HepG2 (cell line): ENCODE results near the gene ATG9A. TPM values are rescaled to one million over a fixed set of nuclear protein-coding genes. Genes with fewer than 3 reads are reported as not detected.

Experiments used
- AGO2 ChIP-seq: fragments of 200-400 bp; formaldehyde crosslinking; optimal IDR thresholded peaks from 2 replicates; pipeline ENCODE3; 2017; ENCODE audit warnings: mild to moderate bottlenecking, low read depth, low read length, moderate library complexity
- CCAR2 ChIP-seq: fragments of 200-400 bp; formaldehyde crosslinking; optimal IDR thresholded peaks from 2 replicates; pipeline ENCODE3; 2018; ENCODE audit warnings: low read depth, mild to moderate bottlenecking, low read length, moderate library complexity
- KLF16 ChIP-seq, 2 experiments: sonication (generic) in 1 of 2; formaldehyde crosslinking in 1 of 2; IDR thresholded peaks; 2 replicates each; pipeline versions ENCODE4 v1.6.1 to v1.8.0; 2016 to 2023; ENCODE audit warnings: missing genetic modification reagents in 2 of 2, missing compliant biosample characterization in 1 of 2
- NFATC3 ChIP-seq: sonication (generic); formaldehyde crosslinking; IDR thresholded peaks from 2 replicates; pipeline ENCODE4 v1.5.1; 2020; ENCODE audit warnings: mild to moderate bottlenecking, missing genetic modification reagents
- NFKBIZ ChIP-seq: IDR thresholded peaks from 2 replicates; pipeline ENCODE4 v1.6.1; 2018; ENCODE audit warnings: missing genetic modification reagents, missing compliant biosample characterization
- NR1H2 ChIP-seq: sonication (generic); formaldehyde crosslinking; IDR thresholded peaks from 2 replicates; pipeline ENCODE4 v1.8.1; 2022; ENCODE audit warnings: low read depth, missing genetic modification reagents, borderline replicate concordance
- RAD21 ChIP-seq: fragments of 450-650 bp; formaldehyde crosslinking; IDR thresholded peaks from 2 replicates; pipeline ENCODE4 v1.5.0; 2020; ENCODE audit warnings: mild to moderate bottlenecking
- SAP130 ChIP-seq: IDR thresholded peaks from 2 replicates; pipeline ENCODE4 v1.6.1; 2016; ENCODE audit warnings: low read depth
- SMAD9 ChIP-seq: sonication (generic); formaldehyde crosslinking; IDR thresholded peaks from 2 replicates; pipeline ENCODE4 v1.5.1; 2020; ENCODE audit warnings: mild to moderate bottlenecking, missing genetic modification reagents
- ZBTB7B ChIP-seq: sonication (generic); formaldehyde crosslinking; IDR thresholded peaks from 2 replicates; pipeline ENCODE4 v1.4.0; 2020; ENCODE audit warnings: missing genetic modification reagents
- ZFX ChIP-seq: sonication (generic); formaldehyde crosslinking; IDR thresholded peaks from 2 replicates; pipeline ENCODE4 v1.4.0; 2020; ENCODE audit warnings: mild to moderate bottlenecking, low read depth, missing genetic modification reagents, moderate library complexity
- ZNF224 ChIP-seq: sonication (generic); formaldehyde crosslinking; IDR thresholded peaks from 2 replicates; pipeline ENCODE4 v1.5.0; 2020; ENCODE audit warnings: mild to moderate bottlenecking, missing genetic modification reagents
- ZNF264 ChIP-seq: sonication (generic); formaldehyde crosslinking; IDR thresholded peaks from 2 replicates; pipeline ENCODE4 v1.4.0; 2020; ENCODE audit warnings: missing genetic modification reagents
- ZNF614 ChIP-seq: IDR thresholded peaks from 2 replicates; pipeline ENCODE4 v1.6.1; 2018; ENCODE audit warnings: missing biosample characterization, missing genetic modification reagents, inconsistent platforms, borderline replicate concordance
- ZNF737 ChIP-seq: sonication (generic); formaldehyde crosslinking; IDR thresholded peaks from 2 replicates; pipeline ENCODE4 v1.5.0; 2020; ENCODE audit warnings: missing genetic modification reagents, mild to moderate bottlenecking, borderline replicate concordance
- ZNF781 ChIP-seq: sonication (generic); formaldehyde crosslinking; IDR thresholded peaks from 2 replicates; pipeline ENCODE4 v1.5.1; 2020; ENCODE audit warnings: borderline replicate concordance, mild to moderate bottlenecking, missing genetic modification reagents; ENCODE audit errors: not compliant biosample characterization
- ZNF850 ChIP-seq: sonication (generic); formaldehyde crosslinking; conservative IDR thresholded peaks from 2 replicates; pipeline ENCODE4 v1.9.0; 2021; ENCODE audit warnings: mild to moderate bottlenecking, missing genetic modification reagents
- polyA plus RNA-seq, 8 experiments: library from polyadenylated mRNA; depleted of rRNA in 3 of 8; stranded (reverse) in 7 of 8; unstranded in 1 of 8; fragments of >200 nt; fragmentation: Illumina TruSeq in 4 of 8; extraction: Trizol in 4 of 8; gene quantifications; 2 replicates each; pipeline versions ENCODE4 v1.2.1 to v1.2.3, GENCODE V29; 2011 to 2016; ENCODE audit warnings: low read depth in 4 of 8, missing spikeins in 1 of 8, mixed read lengths in 1 of 8; ENCODE audit not compliant: insufficient read depth in 1 of 8
- total RNA-seq, 5 experiments: library from RNA; depleted of rRNA; stranded (reverse); fragments of >200 nt; fragmentation: Illumina TruSeq; extraction: Trizol; gene quantifications; 2 replicates each; pipeline ENCODE4 v1.2.3, GENCODE V29; 2016; ENCODE audit warnings: low read depth in 1 of 5
- TF ChIP-seq, protein P1 (sequence below): IDR thresholded peaks from 2 replicates; pipeline ENCODE4 v1.6.1; 2016; ENCODE audit warnings: low read depth, missing genetic modification reagents, missing compliant biosample characterization
- TF ChIP-seq, protein P2 (sequence below): sonication (generic); formaldehyde crosslinking; IDR thresholded peaks from 2 replicates; pipeline ENCODE4 v1.4.0; 2020; ENCODE audit warnings: mild to moderate bottlenecking, missing genetic modification reagents
- TF ChIP-seq, protein P3 (sequence below): sonication (generic); formaldehyde crosslinking; IDR thresholded peaks from 2 replicates; pipeline ENCODE4 v1.5.1; 2020; ENCODE audit warnings: missing genetic modification reagents, mild to moderate bottlenecking, borderline replicate concordance

Gene ATG9A
- total and polyA plus RNA-seq, 2 of the 13 experiments (the other 11 are each of a cell fraction or from before 2014, with no cell fraction given): 35.0 to 131 TPM

- TF ChIP-seq, protein P1, sequence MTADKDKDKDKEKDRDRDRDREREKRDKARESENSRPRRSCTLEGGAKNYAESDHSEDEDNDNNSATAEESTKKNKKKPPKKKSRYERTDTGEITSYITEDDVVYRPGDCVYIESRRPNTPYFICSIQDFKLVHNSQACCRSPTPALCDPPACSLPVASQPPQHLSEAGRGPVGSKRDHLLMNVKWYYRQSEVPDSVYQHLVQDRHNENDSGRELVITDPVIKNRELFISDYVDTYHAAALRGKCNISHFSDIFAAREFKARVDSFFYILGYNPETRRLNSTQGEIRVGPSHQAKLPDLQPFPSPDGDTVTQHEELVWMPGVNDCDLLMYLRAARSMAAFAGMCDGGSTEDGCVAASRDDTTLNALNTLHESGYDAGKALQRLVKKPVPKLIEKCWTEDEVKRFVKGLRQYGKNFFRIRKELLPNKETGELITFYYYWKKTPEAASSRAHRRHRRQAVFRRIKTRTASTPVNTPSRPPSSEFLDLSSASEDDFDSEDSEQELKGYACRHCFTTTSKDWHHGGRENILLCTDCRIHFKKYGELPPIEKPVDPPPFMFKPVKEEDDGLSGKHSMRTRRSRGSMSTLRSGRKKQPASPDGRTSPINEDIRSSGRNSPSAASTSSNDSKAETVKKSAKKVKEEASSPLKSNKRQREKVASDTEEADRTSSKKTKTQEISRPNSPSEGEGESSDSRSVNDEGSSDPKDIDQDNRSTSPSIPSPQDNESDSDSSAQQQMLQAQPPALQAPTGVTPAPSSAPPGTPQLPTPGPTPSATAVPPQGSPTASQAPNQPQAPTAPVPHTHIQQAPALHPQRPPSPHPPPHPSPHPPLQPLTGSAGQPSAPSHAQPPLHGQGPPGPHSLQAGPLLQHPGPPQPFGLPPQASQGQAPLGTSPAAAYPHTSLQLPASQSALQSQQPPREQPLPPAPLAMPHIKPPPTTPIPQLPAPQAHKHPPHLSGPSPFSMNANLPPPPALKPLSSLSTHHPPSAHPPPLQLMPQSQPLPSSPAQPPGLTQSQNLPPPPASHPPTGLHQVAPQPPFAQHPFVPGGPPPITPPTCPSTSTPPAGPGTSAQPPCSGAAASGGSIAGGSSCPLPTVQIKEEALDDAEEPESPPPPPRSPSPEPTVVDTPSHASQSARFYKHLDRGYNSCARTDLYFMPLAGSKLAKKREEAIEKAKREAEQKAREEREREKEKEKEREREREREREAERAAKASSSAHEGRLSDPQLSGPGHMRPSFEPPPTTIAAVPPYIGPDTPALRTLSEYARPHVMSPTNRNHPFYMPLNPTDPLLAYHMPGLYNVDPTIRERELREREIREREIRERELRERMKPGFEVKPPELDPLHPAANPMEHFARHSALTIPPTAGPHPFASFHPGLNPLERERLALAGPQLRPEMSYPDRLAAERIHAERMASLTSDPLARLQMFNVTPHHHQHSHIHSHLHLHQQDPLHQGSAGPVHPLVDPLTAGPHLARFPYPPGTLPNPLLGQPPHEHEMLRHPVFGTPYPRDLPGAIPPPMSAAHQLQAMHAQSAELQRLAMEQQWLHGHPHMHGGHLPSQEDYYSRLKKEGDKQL: no peak
- TF ChIP-seq, protein P2, sequence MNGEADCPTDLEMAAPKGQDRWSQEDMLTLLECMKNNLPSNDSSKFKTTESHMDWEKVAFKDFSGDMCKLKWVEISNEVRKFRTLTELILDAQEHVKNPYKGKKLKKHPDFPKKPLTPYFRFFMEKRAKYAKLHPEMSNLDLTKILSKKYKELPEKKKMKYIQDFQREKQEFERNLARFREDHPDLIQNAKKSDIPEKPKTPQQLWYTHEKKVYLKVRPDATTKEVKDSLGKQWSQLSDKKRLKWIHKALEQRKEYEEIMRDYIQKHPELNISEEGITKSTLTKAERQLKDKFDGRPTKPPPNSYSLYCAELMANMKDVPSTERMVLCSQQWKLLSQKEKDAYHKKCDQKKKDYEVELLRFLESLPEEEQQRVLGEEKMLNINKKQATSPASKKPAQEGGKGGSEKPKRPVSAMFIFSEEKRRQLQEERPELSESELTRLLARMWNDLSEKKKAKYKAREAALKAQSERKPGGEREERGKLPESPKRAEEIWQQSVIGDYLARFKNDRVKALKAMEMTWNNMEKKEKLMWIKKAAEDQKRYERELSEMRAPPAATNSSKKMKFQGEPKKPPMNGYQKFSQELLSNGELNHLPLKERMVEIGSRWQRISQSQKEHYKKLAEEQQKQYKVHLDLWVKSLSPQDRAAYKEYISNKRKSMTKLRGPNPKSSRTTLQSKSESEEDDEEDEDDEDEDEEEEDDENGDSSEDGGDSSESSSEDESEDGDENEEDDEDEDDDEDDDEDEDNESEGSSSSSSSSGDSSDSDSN (CRISPR knock-in tag): 0 out of 2 replicates have a peak, but pooled peaks have one; percentile 12
- TF ChIP-seq ZNF264 (CRISPR knock-in tag) (no peak), ZNF850 (CRISPR knock-in tag) (no peak), ZBTB7B (CRISPR knock-in tag) (peak; percentile 60), NR1H2 (CRISPR knock-in tag) (no peak), ZNF614 (CRISPR knock-in tag) (0 out of 2 replicates have a peak, but pooled peaks have one; percentile 23), ZNF737 (CRISPR knock-in tag) (no peak), SAP130 (CRISPR knock-in tag) (peak; percentile 61), AGO2 (peak; percentile 12), ZNF781 (CRISPR knock-in tag) (peak; percentile 49), NFKBIZ (CRISPR knock-in tag) (peak; percentile 21; the same call in 1 of the 2 replicates), KLF16 (CRISPR knock-in tag; IDR thresholded peaks at IDR 0.05) (peak in 1 of 2 experiments; percentile 38; a peak in 1 of 4 replicates), CCAR2 (no peak), ZFX (CRISPR knock-in tag) (peak; percentile 60; the same call in 1 of the 2 replicates), ZNF224 (CRISPR knock-in tag) (peak; percentile 87; the same call in 1 of the 2 replicates), SMAD9 (CRISPR knock-in tag) (0 out of 2 replicates have a peak, but pooled peaks have one; percentile 24), NFATC3 (CRISPR knock-in tag) (peak; percentile 56; the same call in 1 of the 2 replicates), RAD21 (CRISPR knock-in tag) (no peak)
- TF ChIP-seq, protein P3, sequence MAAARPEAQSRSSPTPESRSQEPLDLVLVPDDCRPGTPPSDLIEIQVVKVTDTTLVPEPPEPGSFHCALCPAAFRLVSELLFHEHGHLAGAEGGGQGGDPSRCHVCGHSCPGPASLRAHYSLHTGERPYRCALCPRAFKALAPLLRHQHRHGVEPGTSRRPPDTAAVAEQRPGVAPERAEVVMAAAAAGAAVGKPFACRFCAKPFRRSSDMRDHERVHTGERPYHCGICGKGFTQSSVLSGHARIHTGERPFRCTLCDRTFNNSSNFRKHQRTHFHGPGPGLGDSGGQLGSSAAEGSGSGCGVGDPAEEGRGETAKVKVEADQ (CRISPR knock-in tag): 0 out of 2 replicates have a peak, but pooled peaks have one; percentile 31
Observed at GRCh38 chr2:219253753-219254589, 24.5 kb upstream of the ATG9A start, which contains the start of gene TUBA4A (continued).
